GM12878 (cell line): ENCODE data around the gene FBXO17. TPM values are rescaled to one million over a fixed set of nuclear protein-coding genes. Genes with fewer than 3 reads are reported as not detected.
A peak's percentile ranks its signal among the peaks of the same experiment; 100 is the strongest.

Experiments
- BMI1 ChIP-seq: fragments of 450-650 bp; IDR thresholded peaks from 2 replicates; pipeline ENCODE4 v1.6.1; 2016; ENCODE audit warnings: mild to moderate bottlenecking, moderate library complexity, borderline replicate concordance
- CBX5 ChIP-seq: sonication (generic); IDR thresholded peaks from 2 replicates; pipeline ENCODE4 v1.6.1; 2016; ENCODE audit warnings: low read depth, moderate library complexity, mild to moderate bottlenecking, inconsistent platforms
- CEBPB ChIP-seq, 2 experiments: fragments of 150-350 bp in 1 of 2; IDR thresholded peaks; 2 replicates each; pipeline ENCODE4 v1.6.1; 2012 to 2014; ENCODE audit warnings: low read depth in 2 of 2, low read length in 2 of 2, borderline replicate concordance in 1 of 2, inconsistent platforms in 1 of 2
- EGR1 ChIP-seq, 2 experiments: IDR thresholded peaks; 1 replicate in 1 of 2; 2 replicates in 1 of 2; pipeline ENCODE4 v1.6.1; 2011 to 2012; ENCODE audit warnings: low read depth in 2 of 2, low read length in 2 of 2, borderline replicate concordance in 1 of 2, mild to moderate bottlenecking in 1 of 2, moderate library complexity in 1 of 2
- ESRRA ChIP-seq: IDR thresholded peaks from 2 replicates; pipeline ENCODE4 v1.6.1; 2012; ENCODE audit warnings: mild to moderate bottlenecking, low read length, improper control_type of control experiment
- FOS ChIP-seq: IDR thresholded peaks from 3 replicates; pipeline ENCODE4 v1.6.1; 2011; ENCODE audit warnings: borderline replicate concordance; ENCODE audit not compliant: insufficient read length; ENCODE audit errors: extremely low read depth
- MLLT1 ChIP-seq: fragments of 450-650 bp; IDR thresholded peaks from 2 replicates; pipeline ENCODE4 v1.6.1; 2016; ENCODE audit warnings: mild to moderate bottlenecking
- MTA3 ChIP-seq: IDR thresholded peaks from 2 replicates; pipeline ENCODE4 v1.6.1; 2012; ENCODE audit warnings: low read length, inconsistent platforms, borderline replicate concordance
- PKNOX1 ChIP-seq: fragments of 450-650 bp; IDR thresholded peaks from 2 replicates; pipeline ENCODE4 v1.6.1; 2016; ENCODE audit warnings: mild to moderate bottlenecking
- SPI1 ChIP-seq: IDR thresholded peaks from 2 replicates; pipeline ENCODE4 v1.6.1; 2011; ENCODE audit warnings: low read depth, mild to moderate bottlenecking, low read length, moderate library complexity, borderline replicate concordance; ENCODE audit not compliant: insufficient read depth
- SREBF1 ChIP-seq: IDR thresholded peaks from 2 replicates; pipeline ENCODE4 v1.6.1; 2012; ENCODE audit warnings: mild to moderate bottlenecking, low read length
- ZNF622 ChIP-seq: fragments of 450-650 bp; IDR thresholded peaks from 2 replicates; pipeline ENCODE4 v1.6.1; 2017; ENCODE audit warnings: mild to moderate bottlenecking, inconsistent platforms
- polyA plus RNA-seq, 11 experiments: library from polyadenylated mRNA; depleted of rRNA in 4 of 11; unstranded in 6 of 11; stranded (reverse) in 5 of 11; fragments of >200 nt; fragmentation: Nextera tagmentation in 4 of 11; fragmentation: Illumina TruSeq in 1 of 11; extraction: Ambion mirVana in 4 of 11; extraction: Trizol in 1 of 11; gene quantifications; 1 replicate in 1 of 11; 2 replicates in 10 of 11; pipeline versions ENCODE4 v1.2.1 to v1.2.3, GENCODE V29; 2011 to 2016; ENCODE audit warnings: inconsistent platforms in 2 of 11, missing spikeins in 2 of 11, low read depth in 1 of 11
- total RNA-seq, 4 experiments: library from RNA; depleted of rRNA in 3 of 4; stranded (reverse); fragments of >200 nt in 3 of 4; fragmentation: Illumina TruSeq in 1 of 4; extraction: Trizol in 1 of 4; gene quantifications; 2 replicates each; pipeline versions ENCODE4 v1.2.1 to v1.2.3, GENCODE V29; 2013 to 2021

The FBXO17 gene
- total and polyA plus RNA-seq, 10 of the 15 experiments (the other 5 are each of a cell fraction or from before 2014, with no cell fraction given) = 2.2 to 11.1 (median 5.3) TPM

GRCh38 chr19:38975214-38975860 lies at the start of gene FBXO17 (continued):
- TF ChIP-seq MLLT1 = peak; percentile 99
- no peak for TF ChIP-seq BMI1
- no peak for TF ChIP-seq SPI1
- TF ChIP-seq MTA3 = no peak
- no peak for TF ChIP-seq CBX5
- no peak for TF ChIP-seq ZNF622
- no peak for TF ChIP-seq PKNOX1
- peak in 1 of 2 experiments; percentile 63; a peak in 1 of 3 replicates for TF ChIP-seq EGR1 (IDR thresholded peaks at IDR 0.05; ENCODE audit: borderline replicate concordance in 1 of 2, low read depth in 2 of 2, low read length in 2 of 2)
- no peak for TF ChIP-seq CEBPB (IDR thresholded peaks at IDR 0.05; ENCODE audit: borderline replicate concordance in 1 of 2, low read depth in 2 of 2, low read length in 2 of 2)
- TF ChIP-seq FOS = no peak
- no peak for TF ChIP-seq SREBF1
- no peak for TF ChIP-seq ESRRA
